Parathyroid adenoma (tissue), 2 donors: ENCODE data around the gene OR56B1.

ENCODE experiments used
- H2AFZ ChIP-seq: fragments of 300-600 bp; sonication (generic); one replicate; pipeline ENCODE4 v1.7.0; 2017; ENCODE audit warnings: antibody characterized with exemption, mild to moderate bottlenecking
- H3K27ac ChIP-seq: fragments of 300-600 bp; sonication (generic); one replicate; pipeline ENCODE4 v1.7.0; 2017
- H3K27me3 ChIP-seq: fragments of 300-600 bp; sonication (generic); one replicate; pipeline ENCODE4 v1.7.0; 2017; ENCODE audit warnings: low read length; ENCODE audit not compliant: control insufficient read depth, insufficient read depth
- H3K36me3 ChIP-seq: fragments of 300-600 bp; sonication (generic); one replicate; pipeline ENCODE4 v1.7.0; 2017; ENCODE audit warnings: low read length; ENCODE audit not compliant: control insufficient read depth, insufficient read depth
- H3K4me1 ChIP-seq: fragments of 300-600 bp; sonication (generic); one replicate; pipeline ENCODE4 v1.7.0; 2017; ENCODE audit warnings: control low read depth
- H3K4me2 ChIP-seq: fragments of 300-600 bp; sonication (generic); one replicate; pipeline ENCODE4 v1.7.0; 2017; ENCODE audit warnings: low read length
- H3K4me3 ChIP-seq: fragments of 300-600 bp; sonication (generic); one replicate; pipeline ENCODE4 v1.7.0; 2017; ENCODE audit warnings: low read depth, low read length
- H3K79me2 ChIP-seq: fragments of 300-600 bp; sonication (generic); one replicate; pipeline ENCODE4 v1.7.0; 2017; ENCODE audit warnings: control low read depth
- H3K9ac ChIP-seq: fragments of 300-600 bp; sonication (generic); one replicate; pipeline ENCODE4 v1.7.0; 2017; ENCODE audit warnings: mild to moderate bottlenecking
- H3K9me3 ChIP-seq: fragments of 300-600 bp; sonication (generic); one replicate; pipeline ENCODE4 v1.7.0; 2017; ENCODE audit warnings: low read length; ENCODE audit not compliant: control insufficient read depth
- TF ChIP-seq, protein P1 (sequence below): fragments of 300-600 bp; sonication (generic); IDR thresholded peaks from one replicate; pipeline ENCODE4 v1.7.0; 2017; ENCODE audit warnings: antibody characterized with exemption, mild to moderate bottlenecking
- donor health status: primary hyperparathyroidism.

The OR56B1 gene

DNA sequence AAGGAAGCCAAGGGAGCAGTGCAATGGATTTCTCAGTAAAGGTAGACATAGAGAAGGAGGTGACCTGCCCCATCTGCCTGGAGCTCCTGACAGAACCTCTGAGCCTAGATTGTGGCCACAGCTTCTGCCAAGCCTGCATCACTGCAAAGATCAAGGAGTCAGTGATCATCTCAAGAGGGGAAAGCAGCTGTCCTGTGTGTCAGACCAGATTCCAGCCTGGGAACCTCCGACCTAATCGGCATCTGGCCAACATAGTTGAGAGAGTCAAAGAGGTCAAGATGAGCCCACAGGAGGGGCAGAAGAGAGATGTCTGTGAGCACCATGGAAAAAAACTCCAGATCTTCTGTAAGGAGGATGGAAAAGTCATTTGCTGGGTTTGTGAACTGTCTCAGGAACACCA is 40.0 kb upstream of the OR56B1 start:
- no peaks in the 10 kb centered on the region for H3K36me3 ChIP-seq
- no peak overlapping the region for H3K9ac ChIP-seq
- TF ChIP-seq, protein P1, sequence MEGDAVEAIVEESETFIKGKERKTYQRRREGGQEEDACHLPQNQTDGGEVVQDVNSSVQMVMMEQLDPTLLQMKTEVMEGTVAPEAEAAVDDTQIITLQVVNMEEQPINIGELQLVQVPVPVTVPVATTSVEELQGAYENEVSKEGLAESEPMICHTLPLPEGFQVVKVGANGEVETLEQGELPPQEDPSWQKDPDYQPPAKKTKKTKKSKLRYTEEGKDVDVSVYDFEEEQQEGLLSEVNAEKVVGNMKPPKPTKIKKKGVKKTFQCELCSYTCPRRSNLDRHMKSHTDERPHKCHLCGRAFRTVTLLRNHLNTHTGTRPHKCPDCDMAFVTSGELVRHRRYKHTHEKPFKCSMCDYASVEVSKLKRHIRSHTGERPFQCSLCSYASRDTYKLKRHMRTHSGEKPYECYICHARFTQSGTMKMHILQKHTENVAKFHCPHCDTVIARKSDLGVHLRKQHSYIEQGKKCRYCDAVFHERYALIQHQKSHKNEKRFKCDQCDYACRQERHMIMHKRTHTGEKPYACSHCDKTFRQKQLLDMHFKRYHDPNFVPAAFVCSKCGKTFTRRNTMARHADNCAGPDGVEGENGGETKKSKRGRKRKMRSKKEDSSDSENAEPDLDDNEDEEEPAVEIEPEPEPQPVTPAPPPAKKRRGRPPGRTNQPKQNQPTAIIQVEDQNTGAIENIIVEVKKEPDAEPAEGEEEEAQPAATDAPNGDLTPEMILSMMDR = no peak
- no peaks in the 10 kb centered on the region for H3K9me3 ChIP-seq
- H2AFZ ChIP-seq = no peak overlapping the region
- no peaks in the 10 kb centered on the region for H3K4me1 ChIP-seq
- no peak overlapping the region for H3K4me3 ChIP-seq
- no peak overlapping the region for H3K4me2 ChIP-seq
- H3K27me3 ChIP-seq = no peaks in the 10 kb centered on the region
- no peaks in the 10 kb centered on the region for H3K79me2 ChIP-seq
- H3K27ac ChIP-seq = no peak overlapping the region

GRCh38 chr11:5698281-5698680 is 38.0 kb upstream of the OR56B1 start:
- Histone ChIP-seq H3K9me3 (no peaks in the 10 kb centered on the region), H2AFZ (no peak overlapping the region), H3K9ac (no peak overlapping the region), H3K27me3 (no peaks in the 10 kb centered on the region), H3K4me1 (no peaks in the 10 kb centered on the region), H3K36me3 (no peaks in the 10 kb centered on the region), H3K4me3 (no peak overlapping the region), H3K4me2 (no peak overlapping the region), H3K79me2 (no peaks in the 10 kb centered on the region), H3K27ac (no peak overlapping the region)
- TF ChIP-seq, protein P1 = no peak

DNA sequence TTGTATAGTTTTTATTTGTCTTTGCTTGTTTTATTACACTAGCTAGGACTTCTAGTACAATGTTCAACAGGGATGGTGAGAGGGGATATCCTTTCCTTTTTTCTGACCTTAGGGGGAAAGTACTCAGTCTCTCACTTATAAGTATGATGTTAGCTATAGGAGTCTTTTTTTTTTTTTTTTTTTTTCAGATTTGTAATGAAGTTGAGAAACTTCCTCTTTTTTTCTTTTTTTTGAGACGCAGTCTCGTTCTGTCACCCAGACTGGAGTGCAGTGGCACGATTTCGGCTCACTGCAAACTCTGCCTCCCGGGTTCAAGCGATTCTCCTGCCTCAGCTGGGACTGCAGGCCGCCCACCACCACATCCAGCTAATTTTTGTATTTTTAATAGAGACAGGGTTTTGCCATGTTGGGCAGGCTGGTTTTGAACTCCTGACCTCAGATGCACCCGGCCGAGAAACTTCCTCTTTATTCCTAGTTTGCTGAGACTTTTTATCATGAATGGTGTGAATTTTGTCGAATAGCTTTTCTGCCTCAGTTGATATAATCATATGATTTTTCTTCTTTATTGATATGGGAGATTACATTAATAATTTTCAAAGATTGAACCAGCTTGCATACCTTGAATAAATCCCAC is 35.7 kb upstream of the OR56B1 start:
- H3K79me2 ChIP-seq = no peaks in the 10 kb centered on the region
- no peak overlapping the region for H3K4me2 ChIP-seq
- no peak overlapping the region for H3K4me3 ChIP-seq
- no peak overlapping the region for H3K9ac ChIP-seq
- H3K36me3 ChIP-seq = no peaks in the 10 kb centered on the region
- H3K4me1 ChIP-seq = no peaks in the 10 kb centered on the region
- no peaks in the 10 kb centered on the region for H3K9me3 ChIP-seq
- no peaks in the 10 kb centered on the region for H3K27me3 ChIP-seq
- TF ChIP-seq, protein P1 = no peak
- no peak overlapping the region for H2AFZ ChIP-seq
- H3K27ac ChIP-seq = no peak overlapping the region

- H2AFZ ChIP-seq = no peak overlapping the region
- H3K4me1 ChIP-seq = no peaks in the 10 kb centered on the region
These were observed 35.1 kb upstream of the OR56B1 start for GRCh38 chr11:5701055-5701577.

More at GRCh38 chr11:5701055-5701577, 35.1 kb upstream of the OR56B1 start:
- Histone ChIP-seq H3K9me3 (no peaks in the 10 kb centered on the region), H3K36me3 (no peaks in the 10 kb centered on the region), H3K4me3 (no peak overlapping the region), H3K4me2 (no peak overlapping the region), H3K27me3 (no peaks in the 10 kb centered on the region), H3K9ac (no peak overlapping the region), H3K27ac (no peak overlapping the region), H3K79me2 (no peaks in the 10 kb centered on the region)
- TF ChIP-seq, protein P1 = no peak
